Kidney epithelial cell (primary cell): ENCODE measurements around the gene HSPB1. TPM values are rescaled to one million over a fixed set of nuclear protein-coding genes. Genes with fewer than 3 reads are reported as not detected.
"Not testable (repeated sequence)": the region's sequence is repeated elsewhere in the genome, so short reads cannot be mapped to it uniquely, and the experiment has no call there.

Source experiments
- DNase-seq: peaks from one replicate; pipeline ENCODE4 v3.0.0-alpha.2; 2010; ENCODE audit warnings: low read depth
- H3K27me3 ChIP-seq: 2 replicates; pipeline ENCODE4 v1.6.0; 2011; ENCODE audit warnings: low read length; ENCODE audit not compliant: control insufficient read depth, insufficient read depth
- H3K36me3 ChIP-seq: 2 replicates; pipeline ENCODE4 v1.5.1; 2011; ENCODE audit warnings: low read length; ENCODE audit not compliant: control insufficient read depth, insufficient read depth
- H3K4me3 ChIP-seq: 2 replicates; pipeline ENCODE4 v1.5.1; 2011; ENCODE audit warnings: low read depth, mild to moderate bottlenecking, control low read depth, low read length
- total RNA-seq: library from RNA; depleted of rRNA; stranded (reverse); fragments of >200 nt; gene quantifications from 2 replicates; pipeline ENCODE4 v1.2.3, GENCODE V29; 2015
- TF ChIP-seq, protein P1 (sequence below): IDR thresholded peaks from 2 replicates; pipeline ENCODE4 v1.5.1; 2011; ENCODE audit warnings: mild to moderate bottlenecking, moderate library complexity, low read length, control low read depth, inconsistent platforms; ENCODE audit not compliant: insufficient read depth, poor library complexity, severe bottlenecking

HSPB1 gene
- total RNA-seq, 1 donor from 2014 or later: 138 TPM

DNA sequence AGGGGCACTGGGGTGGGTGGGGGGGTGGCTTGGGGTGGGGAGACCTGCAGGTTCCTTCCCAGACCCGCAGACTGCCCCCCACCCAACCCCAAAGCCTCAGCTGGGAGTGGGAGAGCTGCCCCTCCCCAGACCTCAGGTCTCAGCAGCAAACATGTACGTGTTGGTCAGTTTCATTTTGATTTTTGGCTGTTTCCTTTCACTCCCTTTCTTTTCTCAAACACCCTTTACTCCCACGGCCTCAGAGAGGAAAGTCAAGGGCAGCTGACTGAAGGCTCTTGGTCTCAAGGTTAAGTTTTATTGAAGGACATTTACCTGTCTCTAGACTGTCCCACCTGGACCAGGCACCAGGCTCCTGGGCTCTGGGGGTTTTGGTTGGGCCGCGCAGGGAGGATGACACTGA is 34.1 kb upstream of the HSPB1 start:
- TF ChIP-seq, protein P1, sequence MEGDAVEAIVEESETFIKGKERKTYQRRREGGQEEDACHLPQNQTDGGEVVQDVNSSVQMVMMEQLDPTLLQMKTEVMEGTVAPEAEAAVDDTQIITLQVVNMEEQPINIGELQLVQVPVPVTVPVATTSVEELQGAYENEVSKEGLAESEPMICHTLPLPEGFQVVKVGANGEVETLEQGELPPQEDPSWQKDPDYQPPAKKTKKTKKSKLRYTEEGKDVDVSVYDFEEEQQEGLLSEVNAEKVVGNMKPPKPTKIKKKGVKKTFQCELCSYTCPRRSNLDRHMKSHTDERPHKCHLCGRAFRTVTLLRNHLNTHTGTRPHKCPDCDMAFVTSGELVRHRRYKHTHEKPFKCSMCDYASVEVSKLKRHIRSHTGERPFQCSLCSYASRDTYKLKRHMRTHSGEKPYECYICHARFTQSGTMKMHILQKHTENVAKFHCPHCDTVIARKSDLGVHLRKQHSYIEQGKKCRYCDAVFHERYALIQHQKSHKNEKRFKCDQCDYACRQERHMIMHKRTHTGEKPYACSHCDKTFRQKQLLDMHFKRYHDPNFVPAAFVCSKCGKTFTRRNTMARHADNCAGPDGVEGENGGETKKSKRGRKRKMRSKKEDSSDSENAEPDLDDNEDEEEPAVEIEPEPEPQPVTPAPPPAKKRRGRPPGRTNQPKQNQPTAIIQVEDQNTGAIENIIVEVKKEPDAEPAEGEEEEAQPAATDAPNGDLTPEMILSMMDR: no peak
- peaks cover 40% of the 10 kb centered on the region for H3K27me3 ChIP-seq
- no peaks in the 10 kb centered on the region for H3K36me3 ChIP-seq
- no peak for DNase-seq
- no peak overlapping the region for H3K4me3 ChIP-seq

DNA sequence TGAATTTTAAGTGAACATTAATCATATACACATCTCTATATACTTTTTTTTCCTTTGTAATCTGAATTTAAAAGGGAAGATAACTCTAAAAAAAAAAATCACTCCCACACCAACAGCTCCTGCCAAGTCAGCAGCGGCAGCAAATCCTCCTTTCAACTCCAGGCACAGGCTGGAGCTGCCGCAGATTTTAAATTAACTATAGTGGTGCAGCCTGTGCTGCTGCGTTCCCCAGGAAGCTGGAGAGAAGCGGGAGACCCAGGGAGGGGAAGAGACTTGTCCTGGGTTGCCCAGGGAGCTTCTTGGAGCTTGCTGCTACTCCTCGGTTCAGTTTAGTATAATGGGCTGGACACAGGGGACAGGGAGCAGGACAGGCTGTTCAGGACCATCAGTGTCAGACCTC is 32.6 kb upstream of the HSPB1 start:
- H3K36me3 ChIP-seq: no peaks in the 10 kb centered on the region
- H3K27me3 ChIP-seq: peaks cover 48% of the 10 kb centered on the region
- DNase-seq: no peak
- TF ChIP-seq, protein P1: no peak
- H3K4me3 ChIP-seq: no peak overlapping the region

DNA sequence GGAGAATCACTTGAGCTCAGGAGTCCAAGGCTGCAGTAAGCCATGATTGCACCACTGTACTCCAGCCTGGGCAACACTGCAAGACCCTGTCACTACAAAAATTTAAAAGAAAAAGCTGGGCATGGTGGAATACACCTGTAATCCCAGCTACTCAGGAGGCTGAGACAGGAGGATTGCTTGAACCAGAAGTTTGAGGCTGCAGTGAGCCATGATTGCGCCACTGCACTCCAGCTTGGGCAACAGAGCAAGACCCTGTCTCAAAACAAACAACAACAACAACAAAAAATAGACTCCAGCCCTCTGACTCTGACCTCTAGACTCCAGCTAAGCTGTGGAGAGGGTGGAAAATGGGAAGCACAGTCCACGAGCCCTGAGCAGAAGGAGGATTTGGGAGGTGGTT is 31.1 kb upstream of the HSPB1 start:
- H3K4me3 ChIP-seq, DNase-seq, H3K36me3 ChIP-seq: not testable (repeated sequence)
- peaks cover 51% of the 10 kb centered on the region for H3K27me3 ChIP-seq

DNA sequence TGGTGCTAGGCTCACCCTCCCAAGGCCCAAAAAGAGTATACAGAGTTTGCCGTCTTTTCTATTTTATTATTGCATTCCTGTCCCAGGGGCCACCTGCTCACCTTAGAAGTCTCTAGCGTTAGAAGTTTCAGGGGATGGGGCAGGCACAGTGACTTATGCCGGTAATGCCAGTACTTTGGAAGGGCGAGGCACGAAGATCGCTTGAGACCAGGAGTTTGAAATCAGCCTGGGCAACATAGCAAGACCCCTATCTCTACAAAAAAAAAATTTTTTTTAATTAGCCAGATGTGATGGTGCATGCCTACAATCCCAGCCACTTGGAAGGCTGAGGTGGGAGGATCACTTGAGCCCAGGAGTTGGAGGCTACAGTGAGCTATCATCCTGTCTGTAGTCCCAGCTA is 30.3 kb upstream of the HSPB1 start:
- H3K27me3 ChIP-seq: peaks cover 45% of the 10 kb centered on the region
- no peak overlapping the region for H3K4me3 ChIP-seq
- TF ChIP-seq, protein P1: no peak
- no peak for DNase-seq
- H3K36me3 ChIP-seq: no peaks in the 10 kb centered on the region

DNA sequence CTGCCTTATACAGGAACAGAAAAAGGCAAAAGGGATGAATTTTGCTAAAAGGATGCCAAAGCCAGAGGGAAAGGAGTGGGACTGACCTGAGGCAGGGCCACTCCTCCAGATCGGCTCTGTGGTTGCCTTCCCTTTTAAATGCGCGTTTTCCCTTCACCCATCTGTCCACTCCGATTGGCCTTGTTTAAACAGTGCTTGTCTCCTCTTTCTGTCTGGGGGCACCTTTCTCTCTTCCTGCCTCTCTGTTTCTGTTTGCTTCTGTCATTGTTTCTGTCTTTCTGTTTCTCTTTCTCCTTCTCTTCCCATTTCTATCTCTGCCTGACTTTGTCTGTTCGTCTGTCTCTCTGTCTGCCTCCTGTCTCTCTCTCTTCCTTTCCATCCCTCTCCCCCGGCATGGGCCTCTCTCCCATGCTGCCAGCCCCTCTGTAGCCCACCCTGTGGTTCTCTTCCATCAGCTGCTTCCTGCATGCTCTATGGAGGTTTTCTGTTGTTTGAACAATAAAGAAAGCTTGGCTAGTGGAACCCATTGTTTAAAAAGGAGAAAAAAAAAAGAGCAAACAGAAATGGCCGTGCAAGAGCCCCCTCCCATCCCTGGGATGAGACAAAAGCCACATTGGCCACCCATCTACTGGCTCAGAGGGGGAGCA is 29.5 kb upstream of the HSPB1 start:
- Histone ChIP-seq H3K36me3 (no peaks in the 10 kb centered on the region), H3K27me3 (peaks cover 40% of the 10 kb centered on the region), H3K4me3 (no peak overlapping the region)
- DNase-seq: no peak
- TF ChIP-seq, protein P1: no peak

DNA sequence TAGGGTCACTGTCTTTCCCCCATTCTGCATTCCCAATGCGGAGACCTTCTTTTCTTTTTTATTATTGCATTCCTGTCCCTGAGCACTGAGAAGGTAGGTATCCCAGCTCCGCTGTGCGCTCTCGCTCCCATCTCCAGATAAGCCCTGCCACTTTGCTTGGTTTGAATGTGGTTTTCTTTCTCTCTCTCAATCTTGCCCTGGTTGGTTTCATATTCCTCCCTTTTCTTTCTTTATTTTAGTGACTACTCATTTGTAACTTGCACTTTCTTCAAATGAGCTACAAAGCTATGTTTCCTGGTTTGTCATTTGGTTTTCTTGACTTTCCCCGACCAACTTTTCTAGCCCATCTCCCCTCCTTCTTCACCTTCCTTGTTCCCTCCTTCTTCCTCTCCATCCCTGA is 29.0 kb upstream of the HSPB1 start:
- Histone ChIP-seq H3K36me3 (no peaks in the 10 kb centered on the region), H3K4me3 (no peak overlapping the region), H3K27me3 (peaks cover 37% of the 10 kb centered on the region)
- TF ChIP-seq, protein P1: no peak
- no peak for DNase-seq
